Stimulated activated CD4-positive, alpha-beta T cell treated with anti-CD3 and anti-CD28 coated beads, Interleukin-15, amount 100 ng/mL, for 1 hour (primary cell): ENCODE results near the gene ARL6IP5.
A peak's percentile ranks its signal among the peaks of the same experiment; 100 is the strongest.

ENCODE experiments used
- DNase-seq, 2 donors: peaks; one replicate each; pipeline ENCODE4 v3.0.0-alpha.2; 2020; ENCODE audit warnings: low read depth in 1 of 2, low spot score in 1 of 2

Gene ARL6IP5

GRCh38 chr3:69085833-69086722 lies 1.3 kb downstream of the ARL6IP5 start:
- peak in 1 of 2 donors; percentile 65 for DNase-seq

- no peak for DNase-seq
Observed at GRCh38 chr3:69087030-69087791, 2.5 kb downstream of the ARL6IP5 start.

GRCh38 chr3:69088063-69088462 lies 3.3 kb downstream of the ARL6IP5 start:
- no peak for DNase-seq

GRCh38 chr3:69090021-69090420 lies 5.3 kb downstream of the ARL6IP5 start:
- no peak for DNase-seq

GRCh38 chr3:69091389-69092029 lies 6.8 kb downstream of the ARL6IP5 start:
- no peak for DNase-seq

DNA sequence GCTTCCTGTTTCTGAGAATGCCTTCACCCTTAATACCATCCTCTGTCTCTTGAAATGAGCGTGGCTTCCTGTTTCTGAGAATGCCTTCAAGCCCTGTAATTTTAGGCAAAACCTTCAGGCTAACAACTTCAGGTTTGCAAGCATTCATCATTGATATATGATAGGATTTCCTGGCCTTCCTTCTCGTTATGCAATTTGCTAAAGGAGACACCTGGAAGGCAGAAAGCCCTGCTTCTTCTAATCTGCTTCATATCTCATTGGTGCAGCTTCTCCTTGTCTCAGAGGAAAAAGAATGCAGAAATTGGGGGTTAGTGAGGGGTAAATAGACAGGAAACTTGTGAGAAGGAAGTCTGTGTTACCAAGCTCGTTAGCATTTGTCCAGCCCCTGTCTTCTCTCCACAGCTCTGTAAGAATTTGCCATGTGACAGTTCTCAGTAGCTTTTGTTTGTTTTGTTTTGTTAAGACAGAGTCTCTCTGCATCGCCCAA lies 7.3 kb downstream of the ARL6IP5 start:
- no peak for DNase-seq

DNA sequence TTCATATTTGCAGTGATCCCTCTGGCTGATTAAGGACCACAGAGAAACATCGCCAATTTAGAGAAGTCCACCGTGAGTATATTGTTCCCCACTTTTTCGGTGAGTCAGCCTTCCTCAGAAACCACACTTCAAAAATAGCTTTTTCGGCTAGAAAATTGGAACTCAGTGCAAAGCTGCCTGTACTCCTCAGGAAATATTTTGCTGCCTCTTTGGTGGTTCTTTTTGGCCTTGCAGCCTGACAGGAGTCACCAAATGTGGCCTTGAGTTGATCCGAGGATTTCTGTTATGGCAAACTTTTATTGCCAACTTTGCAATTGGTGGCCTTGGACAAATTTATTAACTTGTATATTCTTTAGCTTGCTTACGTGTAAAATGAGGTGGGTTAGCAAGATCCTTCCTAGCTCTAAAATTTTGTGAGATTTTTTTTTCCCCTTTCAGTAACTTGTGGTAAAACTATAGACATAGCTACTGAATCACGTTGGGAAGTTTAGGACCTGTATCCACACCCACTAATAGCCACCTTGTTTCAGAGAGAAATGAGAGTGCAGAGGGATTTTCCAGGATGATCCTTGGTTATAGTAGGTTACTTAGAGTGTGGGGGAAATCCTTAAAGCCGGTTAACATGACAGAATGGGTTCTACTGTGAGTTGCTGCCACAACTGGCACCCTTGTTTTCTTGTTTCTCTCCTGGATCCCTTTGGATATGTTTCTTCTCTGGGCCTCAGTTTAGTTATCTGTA lies 9.9 kb downstream of the ARL6IP5 start:
- DNase-seq: no peak

- no peak for DNase-seq
Observed at GRCh38 chr3:69095636-69096035, 10.9 kb downstream of the ARL6IP5 start.

GRCh38 chr3:69096299-69096698 lies 11.6 kb downstream of the ARL6IP5 start:
- no peak for DNase-seq

- no peak for DNase-seq
Observed at GRCh38 chr3:69097407-69098086, 12.8 kb downstream of the ARL6IP5 start.

DNA sequence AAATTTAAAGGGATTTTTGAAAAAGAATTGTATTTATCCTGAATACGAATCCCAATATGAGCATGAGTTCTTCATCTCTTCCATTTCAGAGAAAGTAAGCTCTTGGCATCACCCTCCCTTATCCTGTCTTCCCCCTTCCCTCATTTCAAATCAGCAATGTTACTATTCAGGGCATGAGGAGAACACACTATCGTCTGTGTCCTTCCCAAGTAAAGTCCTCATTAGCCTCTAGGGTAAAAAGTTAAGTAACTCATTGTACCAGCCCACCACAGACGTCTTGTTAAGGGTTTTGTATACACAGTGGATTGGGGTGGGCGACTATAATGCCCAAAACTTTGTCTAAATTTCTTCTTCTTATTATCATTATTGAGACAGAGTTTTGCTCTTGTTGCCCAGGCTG lies 14.8 kb downstream of the ARL6IP5 start:
- DNase-seq: no peak

- no peak for DNase-seq
Observed at GRCh38 chr3:69102384-69102783, 17.6 kb downstream of the ARL6IP5 start.

DNA sequence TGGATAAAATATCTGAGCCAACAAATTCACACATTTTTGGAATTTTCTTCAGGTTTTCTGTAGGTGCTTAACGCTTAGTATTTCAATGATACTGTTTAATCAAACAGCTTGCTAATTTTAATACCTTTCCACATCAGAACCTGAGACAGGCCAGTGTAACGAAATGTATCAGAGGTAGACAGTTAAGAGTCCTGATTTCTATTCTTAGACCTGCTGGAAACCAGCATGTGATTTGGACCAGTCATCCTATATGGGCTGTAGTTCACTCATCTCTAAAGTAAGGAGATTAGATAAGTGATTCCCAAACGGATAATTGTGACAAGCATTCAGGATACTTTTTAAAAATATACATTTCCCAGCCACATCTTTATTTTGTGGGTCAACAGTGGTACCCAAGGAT lies 18.4 kb downstream of the ARL6IP5 start:
- no peak for DNase-seq

DNA sequence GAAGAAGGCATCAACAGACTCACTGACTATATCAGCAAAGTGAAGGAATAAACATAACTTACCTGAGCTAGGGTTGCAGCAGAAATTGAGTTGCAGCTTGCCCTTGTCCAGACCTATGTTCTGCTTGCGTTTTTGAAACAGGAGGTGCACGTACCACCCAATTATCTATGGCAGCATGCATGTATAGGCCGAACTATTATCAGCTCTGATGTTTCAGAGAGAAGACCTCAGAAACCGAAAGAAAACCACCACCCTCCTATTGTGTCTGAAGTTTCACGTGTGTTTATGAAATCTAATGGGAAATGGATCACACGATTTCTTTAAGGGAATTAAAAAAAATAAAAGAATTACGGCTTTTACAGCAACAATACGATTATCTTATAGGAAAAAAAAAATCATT lies 19.8 kb downstream of the ARL6IP5 start:
- no peak for DNase-seq

DNA sequence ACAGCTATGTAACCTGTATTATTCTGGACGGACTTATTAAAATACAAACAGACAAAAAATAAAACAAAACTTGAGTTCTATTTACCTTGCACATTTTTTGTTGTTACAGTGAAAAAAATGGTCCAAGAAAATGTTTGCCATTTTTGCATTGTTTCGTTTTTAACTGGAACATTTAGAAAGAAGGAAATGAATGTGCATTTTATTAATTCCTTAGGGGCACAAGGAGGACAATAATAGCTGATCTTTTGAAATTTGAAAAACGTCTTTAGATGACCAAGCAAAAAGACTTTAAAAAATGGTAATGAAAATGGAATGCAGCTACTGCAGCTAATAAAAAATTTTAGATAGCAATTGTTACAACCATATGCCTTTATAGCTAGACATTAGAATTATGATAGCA lies 20.6 kb downstream of the ARL6IP5 start:
- no peak for DNase-seq

DNA sequence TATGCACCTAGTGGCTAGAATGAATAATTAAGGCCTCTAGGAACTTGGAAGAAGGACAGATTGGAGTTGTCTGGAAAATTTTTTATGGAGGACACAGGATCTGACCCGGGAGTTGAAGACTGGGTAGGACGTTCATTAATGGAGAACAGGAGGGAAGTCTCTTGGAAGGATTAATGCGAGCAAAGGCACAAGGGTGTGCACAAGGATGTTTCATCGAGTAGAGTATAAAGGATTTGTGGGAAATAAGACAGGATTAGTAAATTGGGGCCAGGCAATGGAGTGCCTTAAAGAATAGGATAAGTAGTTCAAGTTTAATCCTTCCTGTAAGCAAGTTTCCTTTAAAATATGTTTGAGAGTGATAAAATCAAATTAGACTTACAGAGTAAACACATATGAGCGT lies 23.1 kb downstream of the ARL6IP5 start:
- no peak for DNase-seq

DNA sequence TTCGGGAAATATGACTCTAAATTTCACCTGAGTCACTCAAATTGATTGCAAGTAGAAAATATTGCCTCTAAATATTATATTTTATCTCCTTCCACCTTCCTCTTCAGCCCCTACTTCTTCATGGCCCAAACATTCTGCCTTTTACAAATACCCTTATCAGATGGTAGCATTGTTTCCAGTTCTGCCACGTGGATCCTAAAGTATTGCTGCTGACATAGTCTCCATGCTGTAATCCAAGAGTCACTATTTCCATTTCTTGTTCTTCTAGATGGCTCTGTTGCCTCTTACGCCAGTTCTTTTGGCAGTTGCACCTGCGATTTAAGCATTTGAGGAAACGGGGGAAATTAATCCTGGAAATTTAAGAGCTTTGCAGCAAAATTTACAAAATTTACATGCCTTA lies 24.1 kb downstream of the ARL6IP5 start:
- no peak for DNase-seq

GRCh38 chr3:69110941-69111546 lies 26.3 kb downstream of the ARL6IP5 start:
- DNase-seq: no peak

DNA sequence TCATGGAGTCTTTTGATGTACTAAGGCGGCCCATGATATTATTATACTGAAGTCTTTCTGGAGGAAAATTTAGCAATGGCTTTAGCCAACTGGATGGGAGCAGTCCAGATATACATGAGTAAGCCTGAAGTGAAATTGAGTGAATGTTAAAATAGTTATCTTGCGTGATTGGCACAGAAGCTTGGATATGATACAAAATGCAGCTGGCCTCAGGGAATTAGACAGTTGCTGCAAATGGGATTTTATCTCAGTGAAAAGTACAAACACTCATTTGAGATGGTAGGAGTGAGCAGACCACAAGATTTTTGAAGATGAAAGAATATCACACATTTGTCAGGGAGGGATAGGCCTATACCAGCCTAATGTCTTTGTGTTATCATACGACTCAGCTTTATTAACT lies 28.8 kb downstream of the ARL6IP5 start:
- no peak for DNase-seq

DNA sequence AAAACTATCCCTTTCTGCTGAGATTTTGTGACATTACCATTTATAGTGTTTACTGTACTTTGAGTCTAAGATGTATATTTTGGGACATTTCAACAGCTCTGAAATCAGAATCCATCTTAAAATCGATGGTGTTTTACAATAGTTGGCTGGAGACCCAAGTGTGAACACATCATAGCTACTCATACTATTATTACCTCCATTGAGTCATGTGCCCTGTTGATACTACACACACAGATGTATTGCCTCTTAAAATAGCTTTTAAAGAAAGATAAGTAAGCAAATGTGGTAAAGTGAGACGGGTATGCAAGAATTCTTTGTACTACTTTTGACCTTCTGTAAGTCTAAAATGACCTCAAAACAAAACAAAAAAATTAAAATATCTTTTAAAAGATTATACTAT lies 31.0 kb downstream of the ARL6IP5 start:
- no peak for DNase-seq
